Cardiac fibroblast (primary cell): ENCODE results near the gene TGM6.

Experiments used
- DNase-seq, 2 donors: peaks; one replicate each; pipeline versions ENCODE4 v3.0.0 to v3.0.0-alpha.2; 2010; ENCODE audit warnings: low read depth in 2 of 2
- H3K4me3 ChIP-seq, 2 donors: replicated peaks in 1 of 2; 1 replicate in 1 of 2; 2 replicates in 1 of 2; pipeline ENCODE4 v1.5.1; 2011; ENCODE audit warnings: low read depth in 2 of 2, low read length in 2 of 2, mild to moderate bottlenecking in 2 of 2, moderate library complexity in 1 of 2
- TF ChIP-seq, protein P1 (sequence below): IDR thresholded peaks from one replicate; pipeline ENCODE4 v1.5.1; 2011; ENCODE audit warnings: low read depth, mild to moderate bottlenecking, low read length, inconsistent platforms

Gene TGM6

DNA sequence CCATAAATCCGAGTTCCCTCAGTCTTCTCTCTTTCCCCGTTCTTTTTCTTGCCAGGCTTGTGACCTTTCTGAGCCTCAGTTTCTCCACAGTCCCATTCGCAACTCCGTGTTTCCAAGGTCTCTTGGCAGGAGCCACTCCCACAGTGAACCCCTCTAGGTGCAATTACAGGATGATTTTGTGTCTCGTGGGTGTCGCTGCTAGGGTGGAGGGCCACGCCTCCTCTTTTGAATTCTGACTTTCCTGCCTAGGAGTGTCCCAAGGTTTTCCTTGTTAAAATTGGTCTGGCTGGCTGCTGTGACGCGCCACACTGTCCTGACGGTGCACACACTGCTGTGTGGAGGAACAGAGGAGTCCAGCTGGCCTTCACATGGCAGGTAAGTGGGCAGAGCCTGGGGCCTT lies at the start of gene TGM6:
TGM6 (plus strand) TSS at position 301 of the 400 bp plus-strand sequence; CDS start at position 369, 68 bp downstream.
- TF ChIP-seq, protein P1, sequence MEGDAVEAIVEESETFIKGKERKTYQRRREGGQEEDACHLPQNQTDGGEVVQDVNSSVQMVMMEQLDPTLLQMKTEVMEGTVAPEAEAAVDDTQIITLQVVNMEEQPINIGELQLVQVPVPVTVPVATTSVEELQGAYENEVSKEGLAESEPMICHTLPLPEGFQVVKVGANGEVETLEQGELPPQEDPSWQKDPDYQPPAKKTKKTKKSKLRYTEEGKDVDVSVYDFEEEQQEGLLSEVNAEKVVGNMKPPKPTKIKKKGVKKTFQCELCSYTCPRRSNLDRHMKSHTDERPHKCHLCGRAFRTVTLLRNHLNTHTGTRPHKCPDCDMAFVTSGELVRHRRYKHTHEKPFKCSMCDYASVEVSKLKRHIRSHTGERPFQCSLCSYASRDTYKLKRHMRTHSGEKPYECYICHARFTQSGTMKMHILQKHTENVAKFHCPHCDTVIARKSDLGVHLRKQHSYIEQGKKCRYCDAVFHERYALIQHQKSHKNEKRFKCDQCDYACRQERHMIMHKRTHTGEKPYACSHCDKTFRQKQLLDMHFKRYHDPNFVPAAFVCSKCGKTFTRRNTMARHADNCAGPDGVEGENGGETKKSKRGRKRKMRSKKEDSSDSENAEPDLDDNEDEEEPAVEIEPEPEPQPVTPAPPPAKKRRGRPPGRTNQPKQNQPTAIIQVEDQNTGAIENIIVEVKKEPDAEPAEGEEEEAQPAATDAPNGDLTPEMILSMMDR, result no peak
- no peak within 1 kb of the TSS for H3K4me3 ChIP-seq
- DNase-seq, result no peak

- DNase-seq, result no peak
- H3K4me3 ChIP-seq, result no peak overlapping the region
- TF ChIP-seq, protein P1, result no peak
Observed at GRCh38 chr20:2331106-2331505, 49.6 kb upstream of the TGM6 start.

DNA sequence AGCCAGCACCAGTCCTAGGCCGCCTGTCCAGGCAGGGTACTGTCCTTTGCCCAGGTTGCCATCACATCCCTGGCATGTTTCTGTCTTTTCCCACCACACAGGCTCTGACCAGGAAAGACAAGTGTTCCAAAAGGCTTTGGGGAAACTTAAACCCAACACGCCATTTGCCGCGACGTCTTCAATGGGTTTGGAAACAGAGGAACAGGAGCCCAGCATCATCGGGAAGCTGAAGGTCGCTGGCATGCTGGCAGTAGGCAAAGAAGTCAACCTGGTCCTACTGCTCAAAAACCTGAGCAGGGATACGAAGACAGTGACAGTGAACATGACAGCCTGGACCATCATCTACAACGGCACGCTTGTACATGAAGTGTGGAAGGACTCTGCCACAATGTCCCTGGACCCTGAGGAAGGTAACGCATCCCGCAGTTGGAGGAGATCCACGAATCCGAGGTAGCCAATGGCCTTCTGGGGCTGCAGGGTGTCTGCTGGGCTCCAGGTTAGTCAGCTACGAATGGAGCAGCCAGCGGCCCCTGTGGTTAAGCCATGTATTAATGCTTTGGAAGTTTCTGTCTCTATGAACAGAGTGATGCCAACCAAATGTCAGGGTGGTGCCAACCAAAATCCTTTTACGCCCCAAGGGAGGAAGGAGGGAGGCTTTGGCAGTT lies 48.7 kb upstream of the TGM6 start:
- TF ChIP-seq, protein P1, result no peak
- H3K4me3 ChIP-seq, result no peak overlapping the region
- DNase-seq, result no peak

GRCh38 chr20:2332711-2333110 lies 48.0 kb upstream of the TGM6 start:
- no peak for DNase-seq
- TF ChIP-seq, protein P1, result no peak
- no peak overlapping the region for H3K4me3 ChIP-seq

DNA sequence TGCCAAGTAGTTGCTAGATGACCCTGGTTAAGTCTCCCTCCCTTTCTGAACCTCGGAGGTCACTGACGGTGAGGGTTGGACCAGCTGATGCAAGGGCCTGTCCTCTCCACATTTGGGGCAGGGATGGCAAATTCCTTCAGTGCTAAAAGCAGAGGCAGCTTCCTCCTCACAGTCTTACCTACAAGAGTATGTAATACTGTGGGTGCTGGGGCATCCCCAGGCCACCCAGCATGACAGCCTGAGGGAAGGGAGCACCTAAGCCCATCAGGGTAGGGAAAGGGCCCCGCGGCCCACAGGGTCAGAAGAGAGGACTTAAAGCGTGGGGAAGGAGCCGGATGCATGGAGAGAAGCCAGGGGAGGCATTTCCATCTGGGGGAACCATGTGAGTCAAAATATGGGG lies 46.9 kb upstream of the TGM6 start:
- TF ChIP-seq, protein P1, result no peak
- DNase-seq, result no peak

DNA sequence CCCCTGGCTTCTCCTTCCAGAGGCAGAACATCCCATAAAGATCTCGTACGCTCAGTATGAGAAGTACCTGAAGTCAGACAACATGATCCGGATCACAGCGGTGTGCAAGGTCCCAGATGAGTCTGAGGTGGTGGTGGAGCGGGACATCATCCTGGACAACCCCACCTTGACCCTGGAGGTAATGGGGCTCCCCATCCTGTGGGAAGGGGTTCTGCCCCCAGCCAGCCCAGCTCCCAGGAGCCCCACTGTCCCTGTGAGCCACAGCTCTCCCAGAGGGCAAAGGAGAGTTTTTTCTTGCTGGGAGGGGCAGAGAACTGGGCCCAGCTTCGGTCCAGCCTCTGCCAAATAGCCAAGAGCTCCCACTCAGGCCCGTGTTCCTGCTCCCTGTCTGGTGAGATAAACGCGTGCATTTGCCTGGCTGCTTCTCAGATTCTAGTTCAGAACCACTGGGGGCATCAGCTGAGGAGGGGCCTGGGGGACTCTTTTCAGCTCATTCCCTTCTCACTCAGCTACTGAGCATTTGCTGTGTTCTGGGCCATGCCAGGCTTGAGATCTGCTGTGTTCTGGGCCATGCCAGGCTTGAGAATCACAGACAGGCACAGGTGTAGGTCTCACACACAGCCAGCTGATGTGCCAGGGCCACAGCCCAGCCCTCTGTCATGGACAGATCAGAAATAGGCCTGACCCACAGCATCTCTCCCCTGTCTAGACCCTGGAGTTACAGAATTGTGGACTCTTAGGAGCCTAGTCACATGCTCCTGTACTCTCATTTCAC lies 45.4 kb upstream of the TGM6 start:
- no peak for DNase-seq
- TF ChIP-seq, protein P1, result no peak
- H3K4me3 ChIP-seq, result no peak overlapping the region

More for the DNA sequence above, 46.9 kb upstream of the TGM6 start:
- H3K4me3 ChIP-seq, result no peak overlapping the region
